ENCODE results near the gene FAM83G.
"Not testable (repeated sequence)": the region's sequence is repeated elsewhere in the genome, so short reads cannot be mapped to it uniquely, and the experiment has no call there.

Gene FAM83G

GRCh38 chr17:19023209-19023999, 18.8 kb upstream of the FAM83G start:
- no peak for DNase-seq

DNA sequence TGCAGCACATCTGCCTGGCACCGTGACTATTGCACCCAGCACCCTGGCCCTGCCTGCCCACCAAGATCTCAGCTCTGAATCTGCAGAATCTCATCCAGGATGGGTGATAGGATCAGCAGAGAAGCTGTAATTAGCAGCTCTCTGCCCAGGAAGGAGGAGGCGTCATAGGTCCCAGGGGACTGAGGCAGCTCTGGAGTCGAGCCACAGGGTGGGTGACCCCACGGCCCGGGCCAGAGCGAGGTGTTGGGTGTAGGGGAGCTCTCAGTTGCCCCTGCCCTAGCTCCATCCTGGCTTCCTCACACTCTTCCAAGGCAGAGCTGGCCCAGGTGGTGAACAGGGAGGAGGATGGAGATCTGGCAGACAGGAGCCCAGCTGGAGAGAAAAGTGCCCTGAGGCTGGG, 18.2 kb upstream of the FAM83G start:
- DNase-seq = no peak

- no peak for DNase-seq
Measured at GRCh38 chr17:19022128-19022527, 17.6 kb upstream of the FAM83G start.

DNA sequence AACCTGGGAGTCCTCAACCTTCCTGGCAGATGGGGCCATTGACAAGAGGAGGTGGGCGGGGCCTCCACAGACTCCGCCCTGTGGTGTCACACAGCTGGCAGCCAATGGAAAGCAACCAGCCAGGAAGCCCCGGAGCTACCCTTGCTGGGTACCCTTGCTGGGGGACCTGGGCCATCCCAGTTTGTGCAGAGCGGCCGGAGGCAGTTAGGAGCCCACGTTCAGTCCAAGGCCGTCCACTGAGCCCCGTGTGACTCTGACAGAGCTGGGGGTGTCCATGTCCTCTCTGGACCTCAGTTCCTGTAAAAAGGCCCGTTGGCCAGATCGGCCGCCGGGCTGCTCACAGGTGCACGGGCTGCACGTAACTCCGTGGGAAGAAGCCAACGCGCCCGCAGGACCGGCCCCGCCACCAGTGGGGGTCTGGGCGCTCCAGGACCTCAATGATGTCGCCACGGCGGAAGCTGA, 17.1 kb upstream of the FAM83G start:
- DNase-seq = no peak

- DNase-seq = not testable (repeated sequence)
Measured at GRCh38 chr17:19021011-19021621, 16.6 kb upstream of the FAM83G start.

DNA sequence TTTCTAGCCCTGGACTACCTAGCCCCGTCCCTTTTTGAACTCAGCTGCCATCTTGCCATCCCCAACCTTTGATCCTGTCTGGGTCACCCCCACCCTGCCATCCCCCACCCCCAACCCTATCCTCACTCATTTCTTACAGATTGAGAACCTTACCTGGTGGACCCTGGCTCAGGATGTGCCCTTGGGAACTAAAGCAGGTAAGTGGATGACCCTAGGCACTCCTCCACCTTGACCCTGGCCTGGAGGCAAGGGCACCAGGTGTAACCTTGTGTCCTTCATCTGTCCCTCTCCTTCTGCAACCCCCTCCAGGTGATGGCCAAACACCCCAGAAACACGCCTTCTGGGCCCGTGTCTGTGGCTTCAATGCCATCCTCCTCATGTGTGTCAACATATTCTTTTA, 15.5 kb upstream of the FAM83G start:
- no peak for DNase-seq

DNA sequence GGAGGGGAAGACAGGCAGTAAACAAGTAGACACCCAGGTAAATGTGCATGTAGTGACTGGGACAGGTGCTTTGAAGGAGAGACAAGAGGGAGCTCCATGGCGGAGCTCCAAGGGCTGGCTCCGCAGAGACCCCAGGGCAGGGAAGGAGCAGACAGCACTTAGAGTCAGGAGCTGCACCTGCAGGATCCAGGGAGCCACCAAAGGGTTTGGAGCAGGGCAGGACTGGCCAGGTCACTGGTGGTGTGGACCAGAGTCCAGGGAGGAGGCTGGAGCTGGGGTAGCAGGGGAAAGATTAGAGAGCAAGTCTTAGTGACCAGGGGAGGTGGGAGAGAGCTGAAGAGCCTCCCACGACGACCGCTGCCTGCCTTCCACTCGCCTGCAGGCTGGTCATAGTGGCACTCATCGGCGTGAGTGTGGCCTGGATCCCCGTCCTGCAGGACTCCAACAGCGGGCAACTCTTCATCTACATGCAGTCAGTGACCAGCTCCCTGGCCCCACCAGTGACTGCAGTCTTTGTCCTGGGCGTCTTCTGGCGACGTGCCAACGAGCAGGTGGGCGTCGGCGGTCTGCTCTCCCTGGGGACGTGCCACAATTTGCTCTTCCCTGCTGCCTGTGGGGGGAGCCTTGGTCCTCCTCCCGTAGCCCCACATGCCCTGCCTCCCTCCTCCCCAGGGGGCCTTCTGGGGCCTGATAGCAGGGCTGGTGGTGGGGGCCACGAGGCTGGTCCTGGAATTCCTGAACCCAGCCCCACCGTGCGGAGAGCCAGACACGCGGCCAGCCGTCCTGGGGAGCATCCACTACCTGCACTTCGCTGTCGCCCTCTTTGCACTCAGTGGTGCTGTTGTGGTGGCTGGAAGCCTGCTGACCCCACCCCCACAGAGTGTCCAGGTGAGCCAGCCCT, 14.7 kb upstream of the FAM83G start:
- no peak for DNase-seq

GRCh38 chr17:19018600-19018950, 14.0 kb upstream of the FAM83G start:
- DNase-seq = no peak

DNA sequence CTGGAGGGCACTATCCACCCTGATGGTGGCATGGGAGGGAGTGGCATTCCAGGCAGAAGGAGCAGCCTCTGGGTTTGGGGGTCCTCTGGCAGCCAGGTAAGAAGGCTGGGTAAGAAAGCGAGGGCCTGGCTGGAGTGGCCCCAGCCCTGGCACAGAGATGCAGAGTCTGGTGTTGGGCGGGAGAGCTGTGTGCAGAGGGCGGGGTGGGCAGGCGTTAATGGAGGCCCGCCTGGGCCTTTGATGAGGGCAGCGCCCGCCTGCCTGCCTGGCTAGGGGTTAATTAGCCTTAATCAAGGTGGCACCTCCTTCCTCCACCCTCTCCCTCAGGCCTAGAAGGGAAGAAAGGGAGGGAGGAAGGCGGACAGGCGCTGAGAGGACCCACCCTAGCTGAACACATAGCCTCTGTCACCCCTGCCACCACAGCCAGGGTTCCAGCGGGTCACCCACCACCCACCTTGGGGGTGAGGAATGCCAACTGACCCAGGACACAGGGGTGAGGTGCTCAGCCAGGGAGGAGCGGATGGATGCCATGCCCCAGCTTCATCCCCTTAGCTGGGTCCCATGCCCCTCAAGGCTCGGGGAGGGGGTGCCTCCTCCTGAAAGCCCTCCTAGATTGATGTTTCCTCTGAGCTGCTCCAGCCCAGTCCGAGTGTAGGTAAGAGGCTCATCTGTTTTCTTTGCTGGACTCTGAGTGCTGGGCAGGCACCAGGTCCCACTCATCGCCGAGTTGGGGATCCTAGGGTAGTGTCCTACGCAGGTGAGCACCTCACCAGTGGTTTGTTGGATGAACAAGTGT, 13.4 kb upstream of the FAM83G start:
- DNase-seq = no peak

DNA sequence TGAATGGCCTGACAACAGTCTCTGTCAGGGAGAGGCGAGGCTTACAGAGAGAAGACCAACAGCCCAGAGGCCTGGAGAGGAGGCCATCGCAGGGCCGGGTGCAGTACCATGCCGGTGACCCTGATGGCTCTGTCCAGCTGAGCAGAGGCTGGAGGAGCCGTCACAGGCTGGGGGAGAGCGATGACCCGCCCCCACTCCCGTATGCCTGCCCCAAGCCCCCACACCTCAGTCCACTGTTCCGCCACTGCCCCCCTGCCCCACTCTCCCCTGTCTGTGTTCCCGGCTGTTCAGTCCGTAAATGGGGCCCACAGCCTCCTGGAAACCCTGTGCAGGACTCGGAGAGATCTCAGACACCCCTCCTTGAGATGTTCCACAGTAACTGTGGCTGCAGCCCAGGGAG, 12.8 kb upstream of the FAM83G start:
- no peak for DNase-seq

DNA sequence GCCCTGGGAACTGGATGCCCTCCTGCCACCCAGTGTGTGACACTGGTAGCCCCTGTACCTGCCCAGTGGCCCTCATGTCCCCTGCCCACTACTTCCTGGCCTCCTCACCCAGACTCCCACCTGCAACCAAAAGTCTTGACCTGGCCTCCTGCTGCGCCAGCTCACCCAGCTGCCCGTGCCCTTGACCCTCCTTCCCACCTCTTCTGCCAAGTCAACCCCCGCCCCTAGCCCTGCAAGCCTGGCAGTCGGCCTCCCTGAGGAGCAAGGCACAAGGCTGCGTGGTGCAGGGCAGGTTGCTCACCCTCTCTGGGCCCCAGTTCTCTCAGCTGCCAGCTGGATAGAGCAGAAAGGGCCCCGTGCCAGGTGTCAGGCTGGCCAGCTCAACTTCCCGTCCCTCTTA, 12.3 kb upstream of the FAM83G start:
- no peak for DNase-seq

GRCh38 chr17:19016297-19016696, 11.7 kb upstream of the FAM83G start:
- DNase-seq = no peak

DNA sequence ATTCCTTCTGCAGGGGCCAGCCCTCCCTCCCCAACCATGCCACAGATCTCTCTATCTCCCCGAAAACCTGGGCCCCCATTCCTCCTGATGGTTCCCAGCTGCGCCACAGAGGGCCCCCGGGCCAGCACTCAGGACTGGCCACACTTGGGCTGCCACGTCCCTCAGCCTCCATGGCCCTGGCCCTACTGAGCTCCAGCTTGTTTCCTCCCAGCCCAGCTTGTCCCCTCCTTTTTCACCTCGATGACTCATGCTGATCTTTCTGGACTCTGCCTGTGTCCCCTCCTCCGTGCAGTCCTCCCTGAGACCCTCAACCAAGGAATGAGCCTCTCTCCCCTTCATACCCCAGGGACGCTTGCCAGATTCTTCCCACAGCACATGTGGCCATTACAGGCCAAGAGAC, 10.9 kb upstream of the FAM83G start:
- DNase-seq = no peak

DNA sequence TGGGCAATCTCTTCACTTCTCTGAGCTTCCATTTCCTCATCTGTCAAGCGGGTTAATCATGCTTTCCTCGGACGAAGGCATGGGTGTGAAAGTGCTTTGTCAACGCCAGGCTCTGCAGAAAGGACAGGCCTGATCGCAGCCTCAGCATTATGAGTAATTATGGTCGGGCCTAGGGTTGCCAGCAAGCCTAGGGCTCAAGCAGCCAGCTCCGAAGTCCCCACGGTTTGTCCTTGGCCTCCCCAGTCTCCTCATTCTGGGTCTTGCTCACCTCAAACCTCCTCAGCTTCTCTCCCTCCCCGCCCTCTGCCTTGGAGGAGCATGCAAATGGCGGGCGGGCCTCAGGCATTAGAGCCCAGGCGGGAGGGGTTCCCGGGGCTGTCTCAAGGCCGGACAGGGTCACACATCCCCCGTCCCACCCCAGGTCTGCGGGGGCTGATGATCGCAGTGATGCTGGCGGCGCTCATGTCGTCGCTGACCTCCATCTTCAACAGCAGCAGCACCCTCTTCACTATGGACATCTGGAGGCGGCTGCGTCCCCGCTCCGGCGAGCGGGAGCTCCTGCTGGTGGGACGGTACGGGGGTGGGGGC, 10.2 kb upstream of the FAM83G start:
- no peak for DNase-seq

DNA sequence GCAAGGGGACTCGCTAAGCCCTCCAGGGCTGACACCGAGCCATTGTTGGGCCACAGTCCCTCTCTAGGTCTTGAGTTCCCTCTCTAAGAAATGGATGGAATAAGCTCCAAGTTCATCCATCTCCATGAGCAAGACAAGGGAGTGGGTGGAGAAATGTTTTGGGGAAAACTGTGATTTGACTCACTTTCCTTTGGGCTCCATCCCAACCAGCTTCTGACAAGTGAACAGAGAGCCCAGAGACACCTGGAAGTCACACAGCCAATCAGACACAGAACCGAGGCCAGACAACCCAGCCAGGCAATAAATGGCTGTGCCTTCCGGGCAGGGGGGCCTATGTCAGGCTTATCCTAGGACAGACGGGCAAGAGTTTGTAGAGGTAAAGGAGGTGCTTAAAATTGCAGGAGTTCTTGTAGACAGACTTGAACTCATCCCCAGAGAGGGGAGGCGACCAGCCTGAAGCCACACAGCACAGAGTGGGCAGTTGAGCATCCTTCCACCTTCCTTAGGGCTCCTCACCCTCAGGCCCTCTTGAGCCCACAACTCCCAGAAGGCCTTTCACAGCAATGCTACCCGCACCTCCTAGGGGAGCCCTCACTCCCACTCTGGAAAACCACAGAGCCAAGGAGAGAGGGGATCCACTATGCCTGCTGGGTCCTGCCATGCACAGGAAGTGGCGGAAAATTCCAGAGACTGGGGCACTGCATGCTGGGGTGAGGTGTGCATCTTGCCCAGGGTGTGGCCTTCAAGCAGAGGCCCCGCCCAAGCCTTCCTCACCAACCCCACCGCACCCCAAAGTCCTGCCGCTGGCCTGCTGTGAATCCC, 9.5 kb upstream of the FAM83G start:
- no peak for DNase-seq

- DNase-seq = no peak
Measured at GRCh38 chr17:19013226-19013625, 8.7 kb upstream of the FAM83G start.

- DNase-seq = no peak
Measured at GRCh38 chr17:19012171-19013080, 7.9 kb upstream of the FAM83G start.

DNA sequence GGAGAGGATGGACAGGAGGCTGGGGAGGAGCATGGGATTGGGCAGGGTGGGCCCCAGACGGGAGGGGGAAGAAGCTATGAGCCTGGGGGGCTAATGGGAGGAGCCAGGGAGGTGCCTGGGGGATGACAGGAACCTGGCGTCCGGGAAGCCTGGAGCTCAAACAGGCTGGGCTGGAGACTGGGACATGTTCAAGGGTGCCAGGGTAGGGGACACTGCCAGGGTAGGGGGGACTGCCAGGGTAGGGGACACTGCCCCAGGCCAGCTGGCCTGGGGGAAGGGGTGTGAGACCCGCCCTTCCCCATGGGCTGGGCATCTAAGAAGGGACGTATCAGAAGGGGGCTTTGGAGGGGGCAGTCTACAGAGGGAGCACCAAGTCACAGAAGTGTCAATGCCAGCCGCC, 7.0 kb upstream of the FAM83G start:
- DNase-seq = no peak

- no peak for DNase-seq
Measured at GRCh38 chr17:19010729-19011505, 6.4 kb upstream of the FAM83G start.

GRCh38 chr17:19009970-19010369, 5.4 kb upstream of the FAM83G start:
- no peak for DNase-seq

All from SIG-M5 (cell line).